DLD1 (cell line): ENCODE data around the gene GLUL.
"Not testable (repeated sequence)": the region's sequence is repeated elsewhere in the genome, so short reads cannot be mapped to it uniquely, and the experiment has no call there.

Experiments used
- in situ Hi-C: cut with HindIII; loops from 2 replicates; pipeline ENCODE4 v1.10.0; 2017; ENCODE audit warnings: low sequenced_read_pairs

Gene GLUL

GRCh38 chr1:182370532-182370931, 21.1 kb downstream of the GLUL start:
- in situ Hi-C loops: no loop called here

- in situ Hi-C loops: no loop called here
These were observed 22.7 kb downstream of the GLUL start for GRCh38 chr1:182368903-182369302.

GRCh38 chr1:182368358-182368757, 23.2 kb downstream of the GLUL start:
- in situ Hi-C loops: no loop called here

- in situ Hi-C loops: no loop called here
These were observed 23.7 kb downstream of the GLUL start for GRCh38 chr1:182367926-182368325.

- in situ Hi-C loops: no loop called here
These were observed 25.0 kb downstream of the GLUL start for GRCh38 chr1:182366596-182366995.

GRCh38 chr1:182359645-182360044, 31.9 kb downstream of the GLUL start:
- in situ Hi-C loops: no loop called here

- in situ Hi-C loops: no loop called here
These were observed 33.7 kb downstream of the GLUL start for GRCh38 chr1:182357913-182358312.

GRCh38 chr1:182357171-182357570, 34.4 kb downstream of the GLUL start:
- in situ Hi-C loops: no loop called here

GRCh38 chr1:182355723-182356098, 35.9 kb downstream of the GLUL start:
- in situ Hi-C loops: no loop called here

GRCh38 chr1:182351790-182352364, 39.7 kb downstream of the GLUL start:
- in situ Hi-C loops: no loop called here

- in situ Hi-C loops: no loop called here
These were observed 40.8 kb downstream of the GLUL start for GRCh38 chr1:182350839-182351238.

- in situ Hi-C loops: no loop called here
These were observed 42.4 kb downstream of the GLUL start for GRCh38 chr1:182348961-182349747.

GRCh38 chr1:182347019-182347418, 44.6 kb downstream of the GLUL start:
- in situ Hi-C loops: no loop called here

- in situ Hi-C loops: no loop called here
These were observed 51.1 kb downstream of the GLUL start for GRCh38 chr1:182340233-182341058.

- in situ Hi-C loops: no loop called here
These were observed 51.9 kb downstream of the GLUL start for GRCh38 chr1:182339684-182340083.

GRCh38 chr1:182338806-182339370, 52.7 kb downstream of the GLUL start:
- in situ Hi-C loops: no loop called here

- in situ Hi-C loops: no loop called here
These were observed 53.6 kb downstream of the GLUL start for GRCh38 chr1:182337736-182338571.

GRCh38 chr1:182335771-182336566, 55.6 kb downstream of the GLUL start:
- in situ Hi-C loops: no loop called here

- in situ Hi-C loops: not testable (repeated sequence)
These were observed 58.5 kb downstream of the GLUL start for GRCh38 chr1:182333071-182333571.
